DMS53 treated with DMSO at 0.1 percent for 48 hours (cell line): ENCODE measurements around the gene NFAM1.

Experiments
- DNase-seq: peaks from one replicate; lab custom pipeline; 2025; ENCODE audit not compliant: unreplicated experiment; lab: John Stamatoyannopoulos, UW

Gene NFAM1

GRCh38 chr22:42432020-42432596 is at the start of gene NFAM1:
Gene NFAM1, minus strand, starts transcription at chr22:42432403. Its CDS starts 46 bp downstream, at chr22:42432357.
- DNase-seq, result no peak

GRCh38 chr22:42475122-42475521 is 42.9 kb upstream of the NFAM1 start:
- DNase-seq, result no peak

- DNase-seq, result peak; percentile 24
Observed at GRCh38 chr22:42473484-42474193, 41.4 kb upstream of the NFAM1 start.

- DNase-seq, result no peak
Observed at GRCh38 chr22:42472671-42473070, 40.5 kb upstream of the NFAM1 start.

GRCh38 chr22:42471441-42471840 is 39.2 kb upstream of the NFAM1 start:
- no peak for DNase-seq

- DNase-seq, result no peak
Observed at GRCh38 chr22:42470366-42471082, 38.3 kb upstream of the NFAM1 start.

GRCh38 chr22:42468841-42469240 is 36.6 kb upstream of the NFAM1 start:
- DNase-seq, result no peak

GRCh38 chr22:42462016-42462415 is 29.8 kb upstream of the NFAM1 start:
- peak; percentile 15 for DNase-seq

- peak; percentile 71 for DNase-seq
Observed at GRCh38 chr22:42461511-42461910, 29.3 kb upstream of the NFAM1 start.

- DNase-seq, result no peak
Observed at GRCh38 chr22:42459287-42460063, 27.3 kb upstream of the NFAM1 start.

GRCh38 chr22:42452916-42453315 is 20.7 kb upstream of the NFAM1 start:
- DNase-seq, result no peak

- DNase-seq, result no peak
Observed at GRCh38 chr22:42452456-42452855, 20.3 kb upstream of the NFAM1 start.

GRCh38 chr22:42451499-42452145 is 19.4 kb upstream of the NFAM1 start:
- DNase-seq, result no peak

GRCh38 chr22:42450862-42451261 is 18.7 kb upstream of the NFAM1 start:
- no peak for DNase-seq

- DNase-seq, result no peak
Observed at GRCh38 chr22:42446151-42446550, 13.9 kb upstream of the NFAM1 start.

GRCh38 chr22:42444077-42444904 is 12.1 kb upstream of the NFAM1 start:
- DNase-seq, result peak; percentile 53

GRCh38 chr22:42443240-42444076 is 11.3 kb upstream of the NFAM1 start:
- DNase-seq, result no peak

- no peak for DNase-seq
Observed at GRCh38 chr22:42442748-42443147, 10.5 kb upstream of the NFAM1 start.

- DNase-seq, result no peak
Observed at GRCh38 chr22:42440728-42441127, 8.5 kb upstream of the NFAM1 start.
